ENCODE measurements around the gene OR10A2.
"Not testable (repeated sequence)": the region's sequence is repeated elsewhere in the genome, so short reads cannot be mapped to it uniquely, and the experiment has no call there.

OR10A2 gene

DNA sequence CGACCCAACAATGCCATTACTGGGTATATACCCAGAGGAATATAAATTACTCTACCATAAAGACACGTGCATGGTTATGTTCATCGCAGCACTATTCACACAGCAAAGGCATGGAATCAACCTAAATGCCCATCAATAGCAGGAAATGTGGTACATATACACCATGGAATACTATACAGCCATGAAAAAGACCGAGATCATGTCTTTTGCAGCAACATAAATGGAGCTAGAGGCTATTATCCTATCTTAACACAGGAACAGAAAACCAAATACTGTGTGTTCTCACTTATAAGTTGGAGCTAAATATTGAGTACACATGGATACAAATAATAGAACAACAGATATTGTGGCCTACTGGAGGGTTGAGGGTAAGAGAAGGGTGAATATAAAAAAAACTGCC, 26.0 kb downstream of the OR10A2 start:
- no peak for DNase-seq (ENCODE audit: low spot score)

- DNase-seq (ENCODE audit: low spot score) = no peak
These were observed 27.0 kb downstream of the OR10A2 start for GRCh38 chr11:6889835-6890234.

GRCh38 chr11:6892400-6892799, 29.5 kb downstream of the OR10A2 start, which contains the start of gene OR2D2:
Gene OR2D2, minus strand, starts transcription at chr11:6892500. Its CDS starts 0 bp downstream, at chr11:6892500.
- no peak for DNase-seq (ENCODE audit: low spot score)

DNA sequence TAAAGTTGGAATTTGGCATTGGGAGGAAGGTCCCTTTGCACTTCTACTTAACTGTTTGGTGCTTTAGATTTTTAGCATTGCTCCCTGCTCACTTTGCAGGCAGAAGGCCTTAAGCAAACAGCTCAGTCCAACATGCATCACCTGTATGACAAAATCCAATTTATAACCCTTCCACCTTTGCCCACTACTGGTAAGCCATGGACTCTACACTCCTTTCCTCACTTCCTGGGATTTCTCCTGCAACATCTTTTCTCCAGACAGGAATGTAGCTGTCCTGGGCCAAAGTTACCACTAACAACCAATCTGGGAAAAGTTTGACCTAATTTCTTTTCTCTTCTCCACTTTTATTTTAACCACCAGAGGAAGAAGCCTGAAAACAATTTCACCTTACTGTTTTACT, 31.2 kb downstream of the OR10A2 start:
- DNase-seq (ENCODE audit: low spot score) = no peak

DNA sequence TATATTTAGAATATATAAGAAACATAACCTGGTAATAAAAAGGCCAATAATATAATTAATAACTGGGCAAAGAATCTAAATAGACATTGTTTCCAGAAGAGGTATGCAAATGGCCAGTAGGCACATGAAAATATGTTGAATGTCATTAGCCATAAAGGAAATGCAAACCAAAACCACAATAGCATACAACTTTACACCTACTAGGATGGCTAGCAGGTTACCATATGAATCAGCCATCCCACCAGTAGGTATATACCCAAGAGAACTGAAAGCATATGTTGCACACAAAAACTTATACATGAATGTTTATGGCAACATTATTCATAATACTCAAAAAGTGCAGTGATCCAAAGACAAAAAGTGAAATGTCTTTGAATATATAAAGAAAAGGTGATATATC, 32.2 kb downstream of the OR10A2 start:
- DNase-seq (ENCODE audit: low spot score) = no peak

GRCh38 chr11:6898911-6899310, 36.1 kb downstream of the OR10A2 start:
- no peak for DNase-seq (ENCODE audit: low spot score)

- no peak for DNase-seq (ENCODE audit: low spot score)
These were observed 37.6 kb downstream of the OR10A2 start for GRCh38 chr11:6900327-6900999.

DNA sequence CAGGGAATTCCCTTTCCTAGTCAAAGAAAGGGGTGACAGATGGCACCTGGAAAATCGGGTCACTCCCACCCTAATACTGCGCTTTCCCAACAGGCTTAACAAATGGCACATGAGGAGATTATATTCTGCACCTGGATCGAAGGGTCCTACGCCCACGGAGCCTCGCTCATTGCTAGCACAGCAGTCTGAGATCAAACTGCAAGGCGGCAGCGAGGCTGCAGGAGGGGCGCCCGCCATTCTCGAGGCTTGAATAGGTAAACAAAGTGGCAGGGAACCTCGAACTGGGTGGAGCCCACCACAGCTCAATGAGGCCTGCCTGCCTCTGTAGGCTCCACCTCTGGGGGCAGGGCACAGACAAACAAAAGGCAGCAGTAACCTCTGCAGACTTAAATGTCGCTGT, 41.9 kb downstream of the OR10A2 start:
- not testable (repeated sequence) for DNase-seq (ENCODE audit: low spot score)

- no peak for DNase-seq (ENCODE audit: low spot score)
These were observed 48.5 kb downstream of the OR10A2 start for GRCh38 chr11:6911378-6911777.

- DNase-seq (ENCODE audit: low spot score) = no peak
These were observed 49.1 kb downstream of the OR10A2 start for GRCh38 chr11:6911948-6912347.

- DNase-seq (ENCODE audit: low spot score) = no peak
These were observed 56.8 kb downstream of the OR10A2 start for GRCh38 chr11:6919698-6920097.

DNA sequence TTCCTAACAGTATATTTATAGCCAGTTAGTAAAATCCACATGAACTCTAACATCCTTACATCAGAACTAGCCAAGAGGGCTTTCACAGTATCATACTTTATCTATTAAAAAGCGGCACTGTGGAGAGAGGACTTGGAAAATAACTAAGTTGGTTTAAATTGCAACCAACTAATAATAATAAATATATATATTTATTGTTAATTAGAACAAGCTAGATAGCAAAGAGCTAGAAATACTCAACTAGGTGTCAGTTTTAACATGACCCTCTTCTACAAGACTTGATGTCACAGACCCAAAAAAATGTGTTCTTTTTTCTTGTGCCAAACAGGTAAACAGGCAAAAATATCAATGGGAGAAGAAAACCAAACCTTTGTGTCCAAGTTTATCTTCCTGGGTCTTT, 57.8 kb downstream of the OR10A2 start, which contains the start of gene OR2D3:
Gene OR2D3, plus strand, starts transcription at position 301 of the 400 bp plus-strand sequence. Its CDS starts 0 bp downstream, at position 301.
- DNase-seq (ENCODE audit: low spot score) = no peak
